GM18907 (cell line): Measurements from ENCODE around the gene HOXD1.

Experiments
- ATAC-seq: cut with Tn5 transposase; IDR thresholded peaks from one replicate; pipeline ENCODE4 v1.9.1; 2021; ENCODE audit warnings: mild to moderate bottlenecking, moderate library complexity; ENCODE audit not compliant: unreplicated experiment

HOXD1 gene

DNA sequence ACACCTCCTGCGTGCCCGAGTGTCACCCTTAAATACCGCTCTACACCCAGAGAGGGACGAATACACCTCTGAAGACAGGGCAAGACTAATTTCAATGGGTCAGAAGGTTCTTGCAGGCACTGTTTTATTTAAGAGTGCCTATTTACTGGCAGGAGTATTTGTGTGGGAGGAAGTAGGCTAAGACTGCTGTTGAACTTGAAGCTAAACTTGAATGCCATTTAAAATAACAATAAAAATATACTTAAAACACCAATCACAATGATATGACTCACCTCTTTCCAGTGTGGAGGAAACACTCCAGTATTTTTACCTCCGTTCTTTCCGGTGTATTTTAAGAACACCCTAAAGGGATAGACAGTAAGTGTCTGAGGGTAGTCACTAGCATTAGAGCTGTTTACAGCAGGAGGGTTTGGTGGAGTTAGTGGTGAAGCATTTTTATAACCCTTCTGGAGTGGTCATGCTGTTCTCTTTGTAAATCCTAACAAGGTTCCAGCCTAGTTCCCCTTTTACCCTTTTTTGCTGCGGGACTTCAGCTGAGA lies 9.6 kb upstream of the HOXD1 start:
- ATAC-seq = no peak

DNA sequence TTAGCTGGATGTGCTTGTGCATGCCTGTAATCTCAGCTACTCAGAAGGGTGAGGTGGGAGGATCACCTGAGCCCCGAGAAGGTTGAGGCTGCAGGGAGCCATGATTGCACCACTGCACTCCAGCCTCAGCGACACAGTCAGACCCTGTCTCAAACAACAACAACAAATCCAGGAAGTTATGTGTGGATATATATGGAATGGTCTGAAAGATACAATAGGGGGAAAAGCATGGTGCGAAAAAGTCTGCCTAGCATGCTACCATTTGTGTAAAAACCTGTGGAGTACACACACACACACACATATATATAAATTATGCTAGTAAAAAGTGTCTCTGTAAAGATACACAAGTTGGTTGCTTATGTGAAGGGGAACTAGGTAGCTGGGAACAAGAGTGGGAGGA lies 6.9 kb upstream of the HOXD1 start:
- no peak for ATAC-seq

DNA sequence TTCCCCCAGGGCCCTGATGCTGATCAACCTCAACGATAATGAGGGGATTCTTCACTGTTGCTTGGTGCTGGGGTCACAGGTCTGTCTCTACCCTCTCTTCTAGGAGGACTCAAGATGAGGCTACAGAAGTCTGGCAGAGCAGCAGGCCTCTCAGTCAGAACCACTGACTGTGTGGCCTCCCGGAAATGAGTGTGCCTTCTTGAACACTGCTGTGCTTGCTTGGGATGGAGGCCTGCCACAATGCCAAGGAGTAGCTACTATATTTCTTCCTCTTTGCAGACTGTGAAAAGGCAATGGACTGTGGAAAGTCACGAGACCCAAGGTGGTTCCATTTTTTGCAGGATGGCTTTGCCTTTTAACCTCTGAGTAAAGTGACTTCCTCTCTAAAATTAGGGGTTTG lies 5.8 kb upstream of the HOXD1 start:
- no peak for ATAC-seq

- ATAC-seq = no peak
Measured at GRCh38 chr2:176184749-176185148, 3.7 kb upstream of the HOXD1 start.

GRCh38 chr2:176186024-176186423 lies 2.4 kb upstream of the HOXD1 start:
- ATAC-seq = no peak

DNA sequence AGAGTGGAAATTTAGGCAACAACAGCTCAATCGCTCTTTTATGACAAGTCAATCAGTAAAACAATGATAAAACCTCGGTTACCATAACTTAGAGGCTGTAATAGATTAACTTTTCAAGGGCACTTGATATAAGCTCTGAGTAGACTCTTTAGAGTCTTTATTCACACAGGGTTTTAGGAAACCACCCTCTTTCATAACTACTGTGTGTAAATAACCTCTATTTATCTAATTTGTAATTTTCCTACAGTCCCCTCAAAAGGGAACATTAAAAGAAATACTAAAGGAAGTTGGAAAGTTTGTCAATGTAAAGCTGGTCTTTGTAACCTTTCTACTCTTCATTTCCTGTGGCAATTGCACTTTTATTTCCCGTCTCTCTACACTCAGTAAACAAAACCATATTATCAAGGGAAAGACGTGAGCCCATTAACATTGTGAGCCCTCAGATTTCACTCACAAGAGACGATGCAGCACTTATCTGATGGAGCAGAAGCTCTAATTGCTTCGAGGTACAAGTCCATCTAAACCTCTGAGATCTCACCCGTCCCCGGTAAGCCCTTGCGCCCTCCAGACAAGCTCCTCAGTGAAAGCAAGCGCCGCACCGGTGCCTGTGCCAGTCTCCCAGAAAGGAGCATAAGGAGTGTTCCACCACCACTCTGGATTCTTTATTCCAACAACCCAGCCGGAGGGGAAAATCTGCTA lies 1.1 kb upstream of the HOXD1 start:
- ATAC-seq = no peak

GRCh38 chr2:176188774-176189680 lies 559 bp downstream of the HOXD1 start:
- ATAC-seq = no peak

DNA sequence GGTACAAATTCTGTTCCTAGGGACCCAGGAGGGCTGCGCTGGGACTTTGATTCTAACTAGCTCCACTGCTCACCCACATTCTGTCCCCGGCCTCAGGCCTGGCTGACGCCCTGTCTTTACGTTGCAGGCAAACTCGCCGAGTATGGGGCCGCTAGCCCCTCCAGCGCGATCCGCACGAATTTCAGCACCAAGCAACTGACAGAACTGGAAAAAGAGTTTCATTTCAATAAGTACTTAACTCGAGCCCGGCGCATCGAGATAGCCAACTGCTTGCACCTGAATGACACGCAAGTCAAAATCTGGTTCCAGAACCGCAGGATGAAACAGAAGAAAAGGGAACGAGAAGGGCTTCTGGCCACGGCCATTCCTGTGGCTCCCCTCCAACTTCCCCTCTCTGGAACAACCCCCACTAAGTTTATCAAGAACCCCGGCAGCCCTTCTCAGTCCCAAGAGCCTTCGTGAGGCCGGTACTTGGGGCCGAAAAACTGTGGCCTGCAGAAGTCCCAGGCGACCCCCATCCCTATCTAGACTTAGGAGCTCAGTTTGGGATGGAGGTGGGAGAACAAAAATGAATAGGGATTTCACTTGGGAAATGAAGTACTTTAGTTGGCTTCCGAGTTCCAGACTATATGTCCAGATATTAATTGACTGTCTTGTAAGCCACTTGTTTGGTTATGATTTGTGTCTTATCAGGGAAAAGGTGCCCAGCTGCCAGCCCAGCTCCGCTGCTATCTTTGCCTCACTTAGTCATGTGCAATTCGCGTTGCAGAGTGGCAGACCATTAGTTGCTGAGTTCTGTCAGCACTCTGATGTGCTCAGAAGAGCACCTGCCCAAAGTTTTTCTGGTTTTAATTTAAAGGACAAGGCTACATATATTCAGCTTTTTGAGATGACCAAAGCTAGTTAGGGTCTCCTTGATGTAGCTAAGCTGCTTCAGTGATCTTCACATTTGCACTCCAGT lies 1.5 kb downstream of the HOXD1 start:
- ATAC-seq = no peak

- ATAC-seq = no peak
Measured at GRCh38 chr2:176192351-176192750, 3.9 kb downstream of the HOXD1 start.

- no peak for ATAC-seq
Measured at GRCh38 chr2:176193048-176193447, 4.6 kb downstream of the HOXD1 start.

GRCh38 chr2:176199902-176200301 lies 11.4 kb downstream of the HOXD1 start:
- ATAC-seq = no peak

DNA sequence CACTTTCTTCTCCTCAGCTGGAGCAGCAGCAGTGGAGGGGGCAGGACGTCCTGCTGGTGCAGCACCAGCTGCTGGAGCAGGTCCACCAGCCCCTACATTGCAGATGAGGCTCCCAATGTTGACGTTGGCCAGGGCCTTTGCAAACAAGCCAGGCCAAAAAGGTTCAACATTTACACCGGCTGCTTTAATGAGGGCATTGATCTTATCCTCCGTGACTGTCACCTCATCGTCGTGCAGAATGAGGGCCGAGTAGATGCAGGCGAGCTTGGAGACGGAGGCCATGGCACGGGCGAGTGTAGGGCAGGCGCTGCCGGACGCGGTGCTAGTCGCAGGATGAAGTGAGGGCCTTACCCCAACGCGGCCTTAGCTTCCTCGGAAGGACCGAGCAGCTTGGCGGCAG lies 12.5 kb downstream of the HOXD1 start:
- ATAC-seq = no peak

GRCh38 chr2:176202491-176202890 lies 14.0 kb downstream of the HOXD1 start:
- ATAC-seq = no peak

GRCh38 chr2:176205126-176205525 lies 16.7 kb downstream of the HOXD1 start:
- no peak for ATAC-seq

DNA sequence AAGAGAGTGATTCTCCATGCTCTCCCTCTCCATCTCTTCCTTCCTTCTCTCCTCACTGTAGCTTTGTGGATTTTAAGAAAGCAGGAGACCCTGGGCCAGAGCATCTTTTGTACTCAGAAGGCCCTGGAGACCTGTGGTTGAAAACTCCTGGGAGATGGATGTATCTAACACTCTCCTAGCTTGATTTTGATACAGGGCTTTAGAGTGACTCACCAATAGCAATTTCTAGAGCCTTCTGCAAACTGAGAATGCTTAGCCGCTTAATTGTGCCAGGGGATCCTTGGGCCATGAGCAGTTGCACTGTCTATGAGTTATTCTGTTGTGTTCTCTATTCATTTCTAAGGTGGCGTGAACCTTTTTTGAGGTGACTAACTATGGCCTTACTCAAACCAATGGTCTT lies 17.7 kb downstream of the HOXD1 start:
- ATAC-seq = no peak

DNA sequence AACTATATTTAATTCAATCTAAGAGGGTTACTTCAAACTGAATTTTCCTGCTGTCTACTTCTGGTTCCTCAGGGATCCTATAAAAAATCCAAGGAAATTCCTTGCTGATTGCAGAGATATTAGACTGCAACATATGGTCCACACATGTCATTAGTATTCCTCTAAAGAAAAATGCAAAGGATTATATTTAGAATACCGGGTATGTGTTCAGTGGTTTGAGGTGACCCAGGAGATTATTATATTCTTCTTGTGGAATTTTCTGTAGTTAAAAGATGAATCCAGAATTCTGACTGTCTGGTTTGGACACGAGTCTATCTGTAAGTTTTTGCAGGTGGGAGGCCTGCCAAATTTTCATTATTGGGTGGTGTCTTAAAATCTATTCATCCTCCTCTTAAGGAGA lies 18.2 kb downstream of the HOXD1 start:
- ATAC-seq = no peak

DNA sequence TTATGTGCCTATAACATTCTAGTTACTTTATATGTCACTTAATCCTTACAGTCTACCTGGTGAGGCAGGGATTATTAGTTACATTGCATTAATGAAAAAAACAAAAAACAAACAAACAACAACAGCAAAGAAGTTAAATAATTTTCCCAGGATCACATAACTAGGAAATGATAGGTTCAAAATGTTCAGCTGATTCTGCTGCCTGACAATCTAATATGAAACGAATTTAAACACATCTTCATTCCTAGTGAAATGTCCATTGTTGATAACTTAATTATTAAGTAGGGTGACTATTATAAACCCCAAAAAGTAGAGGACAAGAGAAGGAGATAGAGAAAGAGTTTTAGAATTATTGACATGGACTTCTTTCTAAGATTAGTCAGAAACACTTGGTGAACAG lies 22.6 kb downstream of the HOXD1 start:
- ATAC-seq = no peak

GRCh38 chr2:176212276-176212675 lies 23.8 kb downstream of the HOXD1 start:
- no peak for ATAC-seq

DNA sequence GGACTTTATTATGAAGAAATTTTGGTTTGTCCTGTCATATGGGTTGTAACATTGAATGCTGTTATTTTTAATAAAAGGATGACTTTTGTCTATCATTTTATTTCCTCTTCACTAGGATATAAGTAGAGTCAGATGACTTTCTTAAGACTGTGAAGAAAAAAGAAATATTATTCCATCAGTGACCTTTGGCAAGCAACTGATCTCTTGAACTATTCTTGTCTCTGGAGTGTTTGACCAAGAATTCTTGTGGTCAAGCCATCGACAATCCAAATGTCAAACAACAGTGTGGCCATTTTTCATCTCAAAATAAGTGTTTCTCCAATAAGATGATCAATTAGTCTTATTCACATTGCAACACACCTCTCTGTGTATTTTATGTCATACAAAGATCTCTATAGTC lies 24.9 kb downstream of the HOXD1 start:
- ATAC-seq = no peak

DNA sequence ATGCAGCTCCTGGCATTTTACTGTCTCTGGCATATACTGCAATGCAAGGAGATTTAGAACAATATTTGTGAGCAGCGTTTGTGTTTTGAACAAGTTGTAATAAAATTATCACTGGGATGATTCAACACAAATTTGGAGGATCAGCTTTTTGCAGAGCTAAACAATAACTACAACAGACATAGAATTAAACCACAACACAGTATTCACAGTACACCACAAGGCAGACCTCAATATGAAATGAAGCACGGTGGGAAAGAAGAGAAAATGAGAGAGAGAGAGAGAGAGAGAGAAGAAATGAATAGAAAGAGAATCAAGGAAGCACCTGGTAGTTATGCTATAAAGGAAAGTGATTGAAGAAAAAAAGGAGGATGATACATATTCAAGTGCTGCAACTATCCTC lies 39.4 kb downstream of the HOXD1 start:
- ATAC-seq = no peak

DNA sequence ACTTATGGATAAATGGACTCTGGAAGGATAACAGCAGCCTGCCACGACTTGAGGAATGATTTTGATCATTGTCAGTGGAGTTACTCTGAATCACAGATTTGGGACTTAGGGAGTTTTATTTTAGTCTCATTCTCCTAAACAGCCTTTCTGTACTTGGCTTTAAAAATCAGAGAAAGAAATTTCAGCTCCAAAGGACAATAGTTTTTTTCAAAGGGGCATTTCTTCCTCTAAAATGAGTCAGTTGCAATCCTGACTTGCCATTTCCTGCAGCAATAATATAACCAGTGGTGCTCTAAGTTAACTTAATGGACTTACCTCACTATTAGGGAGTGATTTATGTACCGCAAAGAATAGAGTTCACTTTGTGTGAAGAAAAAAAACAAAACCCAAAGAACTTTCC lies 45.7 kb downstream of the HOXD1 start:
- no peak for ATAC-seq
